Inferior parietal cortex (tissue), 1 donor: ENCODE data around the gene DDX54.
"Not testable (repeated sequence)": the region's sequence is repeated elsewhere in the genome, so short reads cannot be mapped to it uniquely, and the experiment has no call there.

ENCODE experiments used
- DNase-seq: peaks from one replicate; pipeline ENCODE4 v3.0.0-alpha.2; 2016; ENCODE audit errors: extremely low spot score

Gene DDX54

DNA sequence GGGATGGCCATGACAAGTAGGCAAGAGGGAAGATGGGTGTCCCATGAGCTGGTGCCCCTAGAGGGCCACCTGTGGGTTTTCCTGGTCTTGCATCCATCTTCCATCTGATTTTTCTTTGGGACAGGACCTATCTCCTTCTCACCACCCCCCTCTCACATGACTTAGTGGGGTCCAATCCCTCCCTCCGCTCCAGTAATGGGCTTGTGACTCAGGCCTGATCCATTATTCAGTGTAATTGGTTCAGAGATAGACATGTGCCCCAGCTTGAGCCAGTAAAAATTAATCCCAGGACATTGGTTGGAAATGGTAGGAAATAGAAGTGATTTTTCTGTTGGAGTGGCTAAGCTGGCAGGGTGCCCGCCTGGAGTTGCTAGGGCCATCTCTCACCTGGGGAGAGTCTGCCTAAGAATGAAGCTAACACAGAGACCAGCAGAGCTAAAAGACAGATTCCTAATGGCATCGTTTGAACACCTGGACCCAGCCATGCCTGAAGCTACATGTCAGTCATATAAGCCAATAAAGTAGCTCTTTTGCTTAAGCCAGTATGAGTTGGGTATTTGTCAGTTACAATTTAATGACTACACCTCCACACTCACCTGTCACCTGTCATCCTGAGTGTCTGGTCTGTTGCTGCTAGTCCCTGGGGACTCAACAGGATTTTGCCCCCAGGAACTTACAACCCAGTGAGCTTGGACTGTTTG lies 64.5 kb downstream of the DDX54 start:
- no peak for DNase-seq

DNA sequence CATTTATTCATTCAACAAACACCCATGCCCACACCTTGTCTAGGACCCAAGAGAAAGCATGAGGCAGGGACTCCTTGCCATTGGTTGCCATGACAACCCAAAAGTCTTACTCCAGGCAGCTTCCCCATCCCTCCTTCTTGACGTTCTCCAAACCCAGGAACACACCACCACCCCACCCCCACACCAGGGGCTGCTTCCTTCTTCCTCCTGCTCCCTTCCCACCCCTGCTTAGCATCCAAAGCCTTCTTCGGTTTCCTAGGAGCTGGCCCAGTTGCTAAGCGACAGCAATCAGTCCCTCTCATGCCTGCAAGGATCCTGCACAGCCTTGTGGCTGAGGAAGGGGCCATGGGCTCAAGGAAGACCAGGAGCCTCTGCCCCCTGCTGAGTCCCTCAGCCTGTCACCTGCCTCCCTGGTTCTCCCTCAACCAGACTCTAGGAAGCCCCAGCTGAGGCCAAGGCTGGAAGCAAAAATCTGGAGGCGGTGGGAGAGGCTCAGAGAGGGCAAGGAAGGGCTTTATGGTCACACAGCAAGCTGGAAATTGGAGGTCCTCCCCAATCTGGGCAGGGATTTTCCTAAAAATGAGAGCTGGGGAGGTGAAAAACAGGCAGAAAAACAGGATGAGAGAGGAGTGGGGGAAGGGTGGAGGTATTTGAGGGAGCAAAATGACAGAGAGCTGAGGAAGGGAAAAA lies 65.2 kb downstream of the DDX54 start:
- no peak for DNase-seq

DNA sequence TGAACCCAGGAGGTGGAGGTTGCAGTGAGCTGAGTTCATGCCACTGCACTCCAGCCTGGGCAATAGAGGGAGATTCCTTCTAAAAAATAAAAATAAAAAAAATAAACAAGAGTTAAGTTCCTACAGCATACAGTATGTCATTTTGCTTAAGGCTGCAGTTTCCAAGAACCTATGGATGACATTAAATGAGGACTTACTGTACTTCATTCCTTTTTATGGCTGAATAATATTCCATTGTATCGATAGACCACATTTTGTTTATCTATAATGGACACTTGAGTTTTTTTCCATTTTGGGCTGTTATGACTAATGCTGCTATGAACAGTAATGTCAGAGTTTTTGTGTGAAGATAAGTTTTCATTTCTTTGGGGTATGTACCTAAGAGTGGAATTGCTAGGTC lies 67.1 kb downstream of the DDX54 start:
- DNase-seq: no peak

DNA sequence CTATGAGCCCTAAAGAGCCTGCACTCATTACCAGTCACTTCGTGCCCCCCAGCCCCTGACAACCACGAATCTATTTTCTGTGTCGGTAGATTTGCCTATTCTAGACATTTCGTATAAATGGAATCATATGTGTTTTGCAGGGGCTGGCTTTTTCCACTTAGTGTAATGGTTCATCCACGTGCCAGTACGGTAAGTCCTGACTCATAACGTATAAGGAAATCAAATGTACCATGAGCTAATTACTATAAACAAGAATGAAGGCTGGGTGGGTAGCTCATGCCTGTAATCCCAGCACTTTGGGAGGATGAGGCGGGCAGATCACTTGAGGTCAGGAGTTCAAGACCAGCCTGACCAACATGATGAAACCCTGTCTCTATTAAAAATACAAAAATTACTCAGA lies 67.6 kb downstream of the DDX54 start:
- DNase-seq: not testable (repeated sequence)

DNA sequence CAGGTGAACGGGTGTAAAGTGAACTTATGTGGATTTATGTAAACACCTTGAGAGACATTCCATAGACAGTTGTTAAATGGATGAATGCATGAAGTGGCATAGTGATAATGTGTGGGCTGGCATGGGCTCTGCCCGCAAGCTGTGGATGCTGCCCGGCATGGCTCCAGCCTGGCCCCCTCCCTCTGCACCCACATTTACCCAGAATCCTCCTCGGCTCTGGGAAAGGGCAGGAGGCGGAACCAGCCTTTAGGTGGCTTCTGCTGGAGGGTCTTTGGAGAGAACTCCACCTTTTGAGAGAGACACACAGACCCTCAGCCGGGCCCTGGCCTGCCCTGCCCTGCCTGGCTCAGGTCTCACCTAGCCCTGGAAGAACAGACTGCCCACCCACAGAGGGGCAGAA lies 68.4 kb downstream of the DDX54 start:
- no peak for DNase-seq

DNA sequence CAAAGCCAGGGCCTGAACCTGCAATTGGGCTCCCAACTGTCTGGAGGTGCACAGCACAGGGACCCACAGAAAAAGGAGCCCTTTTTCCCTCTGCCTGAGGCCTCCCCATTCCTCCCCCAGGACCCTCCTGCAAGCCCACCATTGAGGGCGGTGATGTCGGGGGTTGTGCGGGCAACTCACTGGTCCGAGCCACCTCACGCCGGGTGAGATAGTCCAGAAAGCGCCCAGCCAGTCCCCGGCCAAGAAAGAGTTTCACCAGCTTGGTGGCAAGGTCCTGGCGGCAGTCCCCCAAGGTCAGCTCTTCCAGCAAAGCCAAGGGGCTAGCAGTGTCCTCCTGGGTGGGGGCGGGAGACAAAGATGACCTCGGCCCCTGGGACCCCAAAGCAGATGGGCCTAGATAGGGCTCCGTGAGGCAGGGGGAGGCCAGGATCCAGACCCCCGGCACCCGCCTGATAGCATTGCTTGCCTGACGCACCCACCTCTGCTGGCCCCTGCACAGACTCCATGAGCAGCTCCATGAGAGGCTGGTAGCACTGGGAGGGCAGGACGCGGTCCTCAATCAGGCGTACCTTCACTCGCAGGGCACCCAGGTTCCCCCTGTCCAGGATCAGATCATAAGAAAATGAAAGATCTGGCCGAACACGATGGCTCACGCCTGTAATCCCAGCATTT lies 69.7 kb downstream of the DDX54 start:
- no peak for DNase-seq

DNA sequence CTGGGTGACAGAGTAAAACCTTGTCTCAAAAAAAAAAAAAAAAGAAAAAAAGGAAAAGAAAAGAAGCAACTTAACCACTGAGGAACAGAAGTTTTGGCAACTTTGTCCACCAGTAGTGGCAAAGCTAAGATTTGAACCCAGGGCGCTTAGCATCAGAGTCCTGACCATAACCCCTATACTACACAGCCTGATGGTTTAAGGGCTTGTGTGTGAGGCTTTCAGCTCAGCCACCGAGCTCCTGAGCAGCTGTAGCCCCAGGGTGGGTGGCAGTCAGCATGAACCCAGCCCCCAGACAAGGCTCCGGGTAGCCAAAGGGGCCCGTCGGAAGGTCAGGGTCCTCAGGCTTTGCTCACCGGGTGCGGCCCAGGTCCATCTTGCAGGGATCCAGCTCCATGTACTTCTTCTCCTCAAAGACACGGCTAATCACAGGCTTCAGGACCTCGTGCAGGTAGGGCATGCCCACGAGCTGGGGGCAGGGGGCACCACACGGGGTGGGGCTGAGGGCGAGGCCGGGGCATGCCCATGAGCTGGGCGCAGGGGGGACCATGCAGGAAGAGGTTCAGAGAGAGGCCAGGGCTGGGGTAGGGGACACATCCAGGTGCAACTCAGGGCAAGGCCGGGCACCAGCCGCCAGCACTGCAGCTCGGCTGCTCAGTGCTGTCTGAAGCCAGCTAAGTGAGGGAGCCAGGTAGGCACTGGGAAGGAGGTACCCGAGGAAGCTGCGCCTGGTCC lies 70.7 kb downstream of the DDX54 start:
- no peak for DNase-seq

DNA sequence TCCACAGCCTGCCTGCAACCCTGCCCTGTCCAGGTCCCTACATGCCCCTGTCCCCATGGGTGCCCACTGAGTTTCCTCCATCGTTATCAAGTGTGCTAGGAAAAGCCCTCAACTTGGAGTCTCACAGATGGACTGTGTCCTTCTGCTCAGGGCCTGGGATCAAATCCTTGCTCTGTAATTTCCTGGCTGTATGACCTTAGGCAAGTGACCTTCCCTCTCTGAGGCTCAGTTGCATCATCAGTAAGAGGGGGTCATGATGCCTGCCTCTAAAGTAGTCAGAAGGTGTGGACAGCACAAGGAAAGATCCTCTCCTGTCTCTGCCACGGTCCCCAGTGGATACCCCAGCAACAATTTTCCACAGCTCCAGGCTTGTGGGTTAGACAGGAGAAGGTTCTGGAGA lies 71.9 kb downstream of the DDX54 start:
- DNase-seq: no peak

DNA sequence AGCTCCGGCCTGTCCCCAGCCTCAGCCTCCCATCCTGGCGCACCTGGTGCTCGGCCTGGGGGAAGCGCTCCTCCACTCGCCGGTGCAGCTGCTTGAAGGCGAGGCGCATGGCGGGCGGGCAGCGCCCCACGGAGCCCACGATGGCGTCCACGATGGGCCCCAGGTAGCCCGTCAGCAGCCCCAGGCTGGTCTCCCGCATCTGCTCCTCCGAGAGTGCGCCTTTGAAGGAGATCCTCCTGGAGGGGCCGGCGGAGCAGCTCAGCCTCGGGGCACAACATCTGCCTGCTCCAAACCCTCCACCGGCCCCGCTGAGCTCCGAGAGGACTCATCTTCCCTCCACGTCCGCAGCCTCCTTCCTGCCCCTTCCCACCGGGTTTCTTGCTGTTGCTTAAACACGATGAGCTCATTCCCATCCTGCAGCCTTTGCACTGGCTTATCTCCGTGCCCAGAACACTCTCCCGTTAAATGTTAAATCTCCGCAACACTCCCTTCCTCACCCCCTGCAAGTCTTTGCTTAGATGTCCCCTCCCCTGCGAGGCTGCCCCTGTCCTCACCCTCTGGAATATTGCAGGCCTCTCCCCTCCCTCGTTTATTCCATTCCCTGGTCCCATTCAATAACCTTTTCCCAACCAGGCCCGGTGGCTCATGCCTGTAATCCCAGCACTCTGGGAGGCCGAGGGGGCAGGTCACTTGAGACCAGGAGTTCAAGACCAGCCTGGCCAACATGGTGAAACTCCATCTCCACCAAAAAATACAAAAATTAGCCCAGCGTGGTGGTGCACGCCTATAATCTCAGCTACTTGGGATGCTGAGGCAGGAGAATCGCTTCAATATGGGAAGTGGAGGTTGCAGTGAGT lies 73.0 kb downstream of the DDX54 start:
- DNase-seq: no peak

DNA sequence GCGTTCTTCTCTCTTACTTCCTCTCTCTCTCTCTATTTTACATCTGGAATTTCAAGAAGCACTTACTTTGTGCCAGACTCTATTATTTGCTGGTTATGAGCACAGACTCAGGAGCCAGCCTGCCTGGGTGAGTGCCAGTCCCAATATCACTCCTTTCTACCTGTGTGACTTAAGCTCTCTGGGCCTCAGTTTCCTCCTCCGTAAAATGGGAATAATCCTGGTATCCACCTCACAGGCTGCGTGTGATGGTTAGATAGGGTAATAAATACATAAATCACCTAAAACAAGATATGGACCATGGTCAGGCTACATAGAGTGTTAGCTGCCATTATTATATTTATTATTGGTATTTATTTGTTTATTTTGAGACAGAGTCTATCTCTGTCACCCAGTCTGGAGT lies 74.0 kb downstream of the DDX54 start:
- DNase-seq: no peak

DNA sequence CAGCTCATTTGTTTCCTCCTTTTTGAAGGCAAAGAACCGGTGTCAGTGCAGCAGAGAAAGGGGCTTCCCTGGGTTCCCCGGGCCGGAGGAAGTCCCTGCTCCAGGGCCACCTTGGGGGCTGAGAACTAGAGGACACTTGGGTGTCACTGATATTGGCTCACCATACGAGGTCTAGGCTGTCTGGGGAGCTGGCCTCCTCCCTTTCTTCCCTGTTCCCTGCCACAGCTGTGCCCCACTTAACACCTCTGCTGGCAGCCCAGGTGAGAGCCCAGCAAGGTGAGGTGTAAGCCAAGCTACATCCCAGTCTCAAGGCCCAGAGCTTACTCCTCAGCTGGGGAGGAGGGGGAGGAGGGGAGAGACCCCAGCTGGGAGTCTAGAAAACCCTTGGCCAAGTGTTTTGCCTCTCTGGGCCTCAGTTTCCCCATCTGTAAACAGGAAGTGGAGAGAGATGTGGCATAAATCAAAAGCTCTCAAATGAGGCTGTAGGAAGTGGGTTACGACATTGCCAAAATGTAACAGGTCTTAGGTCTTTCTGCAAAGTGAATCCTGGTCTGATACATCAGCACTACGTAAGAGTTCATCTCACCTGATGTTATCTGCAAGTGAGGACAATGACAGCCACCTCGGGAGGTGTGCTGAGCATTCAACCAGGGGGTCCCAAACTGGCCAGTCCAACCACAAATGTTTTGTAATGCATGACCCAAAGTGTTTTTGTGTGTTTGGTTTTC lies 75.2 kb downstream of the DDX54 start:
- DNase-seq: no peak

DNA sequence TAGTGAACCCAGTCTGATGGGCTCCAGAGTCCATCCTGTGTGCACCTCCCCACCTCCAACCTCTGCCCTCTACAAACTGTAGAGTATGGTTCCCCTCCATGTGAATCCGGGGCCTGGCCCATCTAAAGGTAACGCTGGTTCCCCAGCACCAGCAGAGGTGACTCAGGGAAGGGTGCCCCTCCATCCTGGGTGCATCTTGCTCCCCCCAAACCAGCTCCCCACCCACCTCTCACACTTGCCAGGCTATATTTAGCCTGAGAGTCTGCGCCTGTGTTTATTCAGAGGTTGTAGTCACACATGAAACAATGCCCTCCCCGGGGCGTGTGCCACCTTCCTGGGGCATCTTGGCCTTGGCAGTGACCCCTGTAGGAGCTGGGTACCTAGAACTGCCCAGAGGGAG lies 75.9 kb downstream of the DDX54 start:
- no peak for DNase-seq

DNA sequence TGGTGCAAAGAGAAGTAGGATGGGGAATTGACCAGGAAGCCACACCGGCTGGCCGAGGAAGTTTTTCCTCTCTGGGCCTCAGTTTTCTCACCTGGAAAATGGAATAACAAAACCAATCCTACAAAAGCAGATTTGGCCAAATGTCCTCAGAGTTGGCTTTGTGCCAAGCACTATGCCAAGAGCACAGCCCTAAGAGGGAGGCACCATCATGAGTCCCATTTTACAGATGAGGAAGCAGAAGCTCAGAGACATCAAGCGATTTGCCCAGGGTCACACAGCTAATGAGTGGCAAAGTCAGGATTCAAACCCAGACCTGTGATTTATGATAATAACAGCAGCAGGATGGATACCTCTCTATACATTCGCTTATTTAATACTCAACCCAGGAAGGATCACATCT lies 77.0 kb downstream of the DDX54 start:
- DNase-seq: no peak
